Measurements from ENCODE around the gene LMF2.
"Not testable (repeated sequence)": the region's sequence is repeated elsewhere in the genome, so short reads cannot be mapped to it uniquely, and the experiment has no call there.

Gene LMF2

DNA sequence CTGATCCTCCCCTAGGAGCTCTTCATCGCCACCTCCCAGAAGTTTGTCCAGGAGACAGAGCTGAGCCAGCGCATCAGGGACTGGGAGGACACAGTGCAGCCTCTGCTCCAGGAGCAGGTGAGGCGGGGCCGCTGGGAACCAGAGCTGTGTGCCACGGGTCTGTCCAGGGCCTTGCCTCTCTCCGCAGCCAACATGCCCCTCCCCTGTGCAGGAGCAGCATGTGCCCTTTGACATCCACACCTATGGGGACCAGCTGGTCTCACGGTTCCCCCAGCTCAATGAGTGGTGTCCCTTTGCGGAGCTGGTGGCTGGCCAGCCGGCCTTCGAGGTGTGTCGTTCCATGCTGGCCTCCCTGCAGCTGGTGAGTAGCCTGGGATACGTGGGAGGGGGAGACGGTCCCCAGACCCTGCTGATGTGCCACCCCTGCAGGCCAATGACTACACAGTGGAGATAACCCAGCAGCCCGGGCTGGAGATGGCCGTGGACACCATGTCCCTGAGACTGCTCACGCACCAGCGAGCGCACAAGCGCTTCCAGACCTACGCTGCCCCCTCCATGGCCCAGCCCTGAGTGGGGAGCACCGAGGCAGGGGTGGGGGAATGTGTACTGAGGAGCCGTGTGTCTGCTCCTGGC lies 15.4 kb upstream of the LMF2 start:
- no peak for DNase-seq

DNA sequence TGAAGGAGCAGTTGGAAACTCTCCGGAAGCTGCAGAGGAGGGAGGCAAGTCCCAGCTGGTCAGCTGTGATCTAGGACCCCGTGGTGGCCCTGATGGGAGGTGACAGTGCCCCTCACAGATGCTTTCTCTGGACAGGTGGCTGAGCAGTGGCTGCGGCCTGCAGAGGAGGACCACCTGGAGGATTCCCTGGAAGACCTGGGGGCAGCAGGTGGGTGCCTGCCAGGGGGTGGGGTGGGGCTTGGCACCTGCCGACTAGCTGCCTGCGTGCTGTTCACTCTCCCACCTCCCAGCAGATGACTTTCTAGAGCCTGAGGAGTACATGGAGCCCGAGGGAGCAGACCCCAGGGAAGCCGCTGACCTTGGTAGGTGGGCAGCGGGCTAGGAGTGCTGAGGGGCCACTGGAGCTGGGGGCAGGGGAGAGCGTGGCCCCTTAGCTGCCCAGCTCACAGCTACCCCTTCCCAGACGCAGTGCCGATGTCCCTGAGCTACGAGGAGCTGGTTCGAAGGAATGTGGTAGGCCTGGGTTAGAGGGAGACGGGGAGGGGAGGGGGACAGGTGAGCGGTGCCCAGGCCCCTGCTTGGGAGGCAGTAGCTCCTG lies 14.8 kb upstream of the LMF2 start:
- DNase-seq: no peak

DNA sequence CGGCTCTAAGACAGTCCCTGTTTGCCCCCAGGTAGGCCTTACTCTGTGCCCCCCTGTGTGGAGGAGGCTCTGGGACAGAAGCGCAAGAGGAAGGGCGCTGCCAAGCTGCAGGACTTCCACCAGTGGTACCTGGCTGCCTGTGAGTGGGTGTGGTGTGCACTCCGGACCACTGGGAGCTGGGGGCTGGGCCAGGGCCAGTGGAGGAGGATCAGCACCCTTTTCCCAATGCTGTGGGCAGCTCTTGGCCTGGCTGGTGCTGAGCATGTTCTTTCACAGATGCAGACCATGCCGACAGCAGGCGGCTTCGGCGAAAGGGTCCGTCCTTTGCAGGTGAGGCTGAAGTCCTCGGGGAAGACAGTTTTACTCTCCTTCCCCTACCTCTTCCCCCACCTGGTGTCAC lies 14.2 kb upstream of the LMF2 start:
- DNase-seq: no peak

DNA sequence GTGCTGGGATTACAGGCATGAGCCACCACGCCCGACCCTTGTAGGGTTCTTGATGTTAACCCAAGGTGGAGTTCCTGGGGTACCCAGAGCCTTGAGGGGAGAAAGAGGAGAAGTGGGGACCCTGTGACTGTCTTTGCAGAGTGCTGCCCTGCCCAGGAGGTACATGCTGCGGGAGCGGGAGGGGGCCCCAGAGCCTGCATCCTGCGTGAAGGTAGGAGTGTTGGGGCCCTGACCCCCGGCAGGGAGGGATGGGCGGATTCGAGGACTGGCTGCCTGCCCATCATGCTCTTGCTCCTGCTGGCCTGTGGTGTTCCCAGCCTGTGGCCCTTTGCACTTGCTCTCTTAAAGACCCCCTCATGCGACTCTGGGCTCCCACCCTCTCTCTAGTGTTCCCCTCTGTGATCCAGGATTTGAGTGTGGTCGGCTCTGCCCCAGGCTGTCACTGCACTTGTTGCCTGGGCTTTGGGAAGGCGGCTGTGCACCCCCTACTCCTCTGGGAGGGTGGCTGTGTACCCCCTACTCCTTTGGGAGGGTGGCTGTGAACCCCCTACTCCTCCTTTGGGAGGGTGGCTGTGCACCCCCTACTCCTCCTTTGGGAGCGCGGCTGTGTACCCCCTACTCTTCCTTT lies 13.4 kb upstream of the LMF2 start:
- DNase-seq: no peak

DNA sequence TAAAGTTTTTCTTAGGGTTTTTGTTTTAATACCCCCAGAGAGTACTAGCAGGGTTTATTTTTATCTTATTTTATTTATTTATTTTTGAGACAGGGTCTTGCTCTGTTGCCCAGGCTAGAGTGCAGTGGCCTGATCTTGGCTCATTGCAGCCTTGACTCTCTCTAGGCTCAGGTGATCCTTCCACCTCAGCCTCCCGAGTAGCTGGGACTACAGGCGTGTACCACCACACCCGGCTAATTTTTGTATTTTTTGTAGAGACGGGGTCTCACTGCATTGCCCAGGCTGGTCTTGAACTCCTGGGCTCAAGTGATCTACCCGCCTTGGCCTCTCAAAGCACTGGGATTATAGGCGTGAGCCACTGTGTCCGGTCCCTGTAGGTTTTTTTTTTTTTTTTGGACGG lies 12.7 kb upstream of the LMF2 start:
- not testable (repeated sequence) for DNase-seq

DNA sequence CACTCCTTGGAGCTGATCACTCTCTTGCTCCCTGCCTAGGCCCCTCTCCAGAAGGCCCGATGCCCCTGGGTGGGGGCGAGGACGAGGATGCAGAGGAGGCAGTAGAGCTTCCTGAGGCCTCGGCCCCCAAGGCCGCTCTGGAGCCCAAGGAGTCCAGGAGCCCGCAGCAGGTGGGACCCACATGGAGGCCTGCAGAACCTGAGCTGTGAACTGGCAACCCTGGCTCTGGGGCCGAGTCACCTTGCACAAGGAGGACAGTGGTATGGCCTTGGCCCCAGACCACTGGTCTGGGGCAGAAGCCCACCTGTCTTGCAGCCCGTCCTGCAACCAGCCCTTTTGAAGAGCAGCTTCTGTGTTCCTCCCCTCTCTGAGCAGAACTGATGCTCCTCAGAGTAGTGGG lies 11.6 kb upstream of the LMF2 start:
- no peak for DNase-seq

DNA sequence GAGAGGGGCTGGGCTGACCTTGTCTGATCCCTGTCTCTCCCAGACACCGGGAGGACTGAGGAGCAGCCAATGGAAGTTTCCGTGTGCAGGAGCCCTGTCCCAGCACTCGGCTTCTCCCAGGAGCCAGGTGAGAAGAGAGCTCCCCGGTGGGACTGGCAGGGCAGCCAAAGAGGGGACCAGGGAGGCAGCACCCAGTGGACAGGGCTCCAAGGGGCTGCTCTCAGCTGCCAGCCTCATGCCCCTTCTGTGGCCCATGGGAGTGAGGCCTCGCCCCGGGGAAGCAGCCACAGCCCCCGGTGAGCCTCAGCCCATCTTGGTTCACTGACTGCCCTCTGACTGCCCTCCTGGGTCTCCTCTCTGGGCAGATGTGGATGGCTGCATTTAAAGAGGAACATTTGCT lies 11.1 kb upstream of the LMF2 start:
- DNase-seq: no peak

DNA sequence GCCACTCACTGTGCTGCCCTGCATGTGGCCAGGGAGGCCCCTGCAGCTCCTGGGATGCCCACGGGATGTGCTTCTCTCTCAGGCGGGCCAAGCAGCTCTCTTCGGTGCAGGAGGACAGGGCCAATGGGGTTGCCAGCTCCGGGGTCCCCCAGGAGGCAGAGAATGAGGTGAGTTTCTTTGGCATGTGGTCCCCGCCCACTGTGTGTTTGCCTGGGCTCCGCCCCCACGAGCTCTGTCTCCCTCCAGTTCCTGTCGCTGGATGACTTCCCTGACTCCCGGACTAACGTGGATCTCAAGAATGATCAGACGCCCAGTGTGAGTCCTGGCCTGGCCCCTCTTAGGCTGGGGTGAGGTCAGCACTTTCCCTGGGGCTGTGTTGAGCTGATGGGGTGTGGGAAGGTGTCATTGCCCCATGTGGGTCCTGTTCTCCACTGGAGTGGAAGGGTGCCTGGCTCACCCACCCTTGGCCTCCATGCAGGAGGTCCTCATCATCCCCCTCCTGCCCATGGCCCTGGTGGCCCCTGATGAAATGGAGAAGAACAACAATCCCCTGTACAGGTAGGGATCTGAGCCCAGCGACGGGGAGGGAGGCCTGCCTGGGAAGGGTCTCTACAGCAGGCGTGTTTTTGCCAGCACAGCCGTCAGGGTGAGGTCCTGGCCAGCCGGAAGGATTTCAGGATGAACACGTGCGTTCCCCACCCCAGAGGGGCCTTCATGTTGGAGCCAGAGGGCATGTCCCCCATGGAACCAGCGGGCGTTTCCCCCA lies 10.2 kb upstream of the LMF2 start:
- no peak for DNase-seq

DNA sequence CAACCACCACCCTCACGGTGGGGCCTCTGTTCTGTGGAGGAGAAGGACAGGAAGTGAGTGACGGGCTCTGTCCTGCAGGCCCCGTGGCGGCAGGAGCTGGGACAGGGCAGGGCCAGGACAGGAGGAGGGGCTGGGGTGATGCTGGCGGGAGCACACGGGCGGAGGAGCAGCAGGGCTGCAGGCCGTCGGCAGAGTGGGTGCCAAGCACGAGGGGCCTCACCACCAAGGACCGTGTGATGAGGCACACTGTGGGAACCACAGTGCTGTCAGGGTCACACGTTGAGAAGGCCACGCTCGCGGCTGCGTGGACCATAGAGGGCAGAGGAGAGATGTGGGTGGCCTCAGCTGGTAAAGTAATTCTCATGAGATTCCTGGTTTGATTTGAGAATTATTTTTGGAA lies 9.4 kb upstream of the LMF2 start:
- DNase-seq: no peak

DNA sequence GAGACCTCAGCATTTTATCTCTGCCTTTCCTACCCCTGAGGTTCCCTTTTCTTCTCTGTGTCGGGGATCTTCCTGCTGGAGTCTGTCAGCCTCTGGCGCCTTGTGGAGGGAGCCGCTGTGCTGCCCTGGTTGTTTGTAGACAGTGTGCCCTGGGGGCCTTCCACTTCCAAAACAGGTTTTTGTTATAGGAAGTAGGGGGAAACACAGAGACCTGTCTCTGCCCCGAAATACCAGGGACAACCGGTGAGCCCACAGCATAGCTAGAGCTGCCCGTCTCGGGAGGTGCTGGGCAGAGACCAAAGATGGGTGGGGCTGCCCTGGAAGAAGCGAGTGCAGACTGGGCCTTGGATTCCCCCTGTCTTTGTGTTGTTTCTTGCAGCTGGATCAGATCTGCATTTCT lies 8.6 kb upstream of the LMF2 start:
- DNase-seq: no peak

DNA sequence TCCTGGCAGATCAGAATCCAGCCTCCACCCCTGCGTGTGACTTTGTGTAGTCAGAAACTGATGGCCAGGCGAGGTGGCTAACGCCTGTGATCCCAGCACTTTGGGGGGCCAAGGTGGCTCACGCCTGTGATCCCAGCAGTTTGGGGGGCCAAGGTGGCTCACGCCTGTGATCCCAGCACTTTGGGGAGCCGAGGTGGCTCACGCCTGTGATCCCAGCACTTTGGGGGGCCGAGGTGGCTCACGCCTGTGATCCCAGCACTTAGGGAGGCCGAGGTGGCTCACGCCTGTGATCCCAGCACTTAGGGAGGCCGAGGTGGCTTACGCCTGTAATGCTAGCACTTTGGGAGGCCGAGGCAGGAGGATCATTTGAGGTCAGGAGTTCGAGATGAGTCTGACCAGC lies 5.7 kb upstream of the LMF2 start:
- DNase-seq: no peak

DNA sequence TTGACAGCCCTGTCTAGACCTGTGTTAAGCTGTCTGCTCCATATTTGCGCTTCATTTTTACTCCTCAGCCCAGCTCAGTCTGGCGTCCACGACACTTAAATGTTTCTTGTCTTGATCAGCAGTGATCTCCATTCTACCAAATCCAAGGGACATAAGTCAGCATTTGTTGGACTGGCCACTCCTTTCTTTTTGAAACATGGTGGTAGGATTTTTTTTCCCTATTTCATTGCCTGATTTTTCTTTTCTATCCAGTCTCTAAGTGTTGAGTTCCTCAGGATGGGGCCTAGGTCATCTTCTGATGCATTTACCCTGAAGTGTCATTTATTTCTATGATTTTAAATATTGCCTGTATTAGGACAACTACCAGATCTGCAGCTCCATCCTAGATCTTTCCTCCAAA lies 1.4 kb upstream of the LMF2 start:
- DNase-seq: no peak

DNA sequence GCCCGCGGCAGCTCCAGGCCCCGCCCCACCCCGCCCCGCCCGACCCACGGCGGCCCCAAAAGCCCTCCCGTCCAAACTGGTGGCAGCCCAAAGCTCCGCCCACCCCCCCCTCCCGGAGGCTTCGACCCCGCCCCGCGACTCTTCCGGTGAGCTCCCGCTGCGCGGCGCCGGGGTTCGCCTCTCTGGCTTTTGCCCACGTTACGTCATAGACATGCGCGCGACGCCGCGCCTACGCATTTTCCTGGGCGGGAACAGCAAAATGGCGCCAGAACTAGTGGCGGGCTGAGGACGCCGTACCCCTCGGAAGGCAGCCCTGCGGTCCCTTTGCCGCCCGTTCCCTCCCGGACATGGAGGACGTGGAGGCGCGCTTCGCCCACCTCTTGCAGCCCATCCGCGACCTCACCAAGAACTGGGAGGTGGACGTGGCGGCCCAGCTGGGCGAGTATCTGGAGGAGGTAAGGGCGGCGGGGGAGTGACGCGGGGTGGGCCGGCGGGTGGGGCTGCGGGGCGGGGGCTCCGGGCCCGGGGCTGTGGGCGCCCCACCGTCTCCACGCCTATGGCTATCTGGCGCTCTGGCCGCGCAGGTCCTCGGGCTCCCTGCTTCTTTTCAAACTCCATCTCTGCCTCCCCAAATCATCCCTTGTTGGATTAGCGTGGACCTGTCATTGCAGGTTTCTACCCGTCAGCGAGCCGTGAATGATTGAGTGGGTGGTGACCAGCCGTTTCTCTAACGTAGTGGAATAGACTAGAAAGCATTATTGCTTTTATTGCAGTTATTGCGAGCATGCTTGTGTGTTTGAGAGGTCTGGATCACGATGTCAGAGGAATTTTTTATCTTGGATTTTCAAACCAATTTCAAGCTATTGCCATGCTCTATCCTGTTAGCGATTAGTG lies 736 bp upstream of the LMF2 start, which contains the start of gene NCAPH2:
Gene NCAPH2 (plus strand): TSS at position 234 of the 894 bp plus-strand sequence. CDS start 114 bp downstream, at position 348.
- DNase-seq: peak; percentile 93

DNA sequence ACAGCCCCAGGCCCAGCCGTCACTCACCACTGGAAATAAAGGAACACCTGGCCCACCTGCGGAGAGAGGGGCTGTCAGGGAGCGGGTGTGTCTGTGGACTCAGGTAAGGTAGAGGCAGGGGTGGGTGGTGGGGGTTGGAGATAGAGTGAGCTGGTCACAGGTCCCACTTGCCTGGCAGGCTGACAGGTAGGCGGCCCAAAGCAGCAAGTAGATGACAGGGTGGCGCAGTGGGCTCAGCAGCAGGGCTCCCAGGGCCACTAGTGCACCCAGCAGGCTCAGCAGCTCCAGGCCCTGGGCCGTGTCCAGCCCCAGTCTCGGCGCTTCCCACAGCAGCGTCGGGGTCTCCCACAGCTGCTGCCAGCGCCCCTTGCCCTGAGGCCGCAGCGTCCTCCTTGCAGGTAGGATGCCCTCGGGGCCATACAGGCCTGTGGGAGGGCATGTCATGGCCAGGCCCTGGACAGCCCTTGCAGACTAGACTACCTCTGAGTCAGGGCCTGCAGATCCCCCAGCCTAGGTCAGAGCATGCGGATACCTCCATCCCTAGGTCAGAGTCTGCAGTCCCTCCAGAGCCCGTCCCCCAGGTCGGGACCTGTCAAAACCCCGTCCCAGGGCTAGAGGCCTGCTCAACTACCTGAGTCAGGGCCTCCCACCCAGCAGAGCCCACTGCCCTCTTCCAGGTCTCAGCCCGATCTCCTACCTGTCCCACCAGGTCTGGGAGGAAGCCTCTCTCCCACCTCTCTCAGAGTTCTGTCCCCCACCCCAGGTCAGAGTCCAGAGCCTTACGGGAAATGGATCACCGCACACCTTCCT lies 686 bp downstream of the LMF2 start:
- no peak for DNase-seq

DNA sequence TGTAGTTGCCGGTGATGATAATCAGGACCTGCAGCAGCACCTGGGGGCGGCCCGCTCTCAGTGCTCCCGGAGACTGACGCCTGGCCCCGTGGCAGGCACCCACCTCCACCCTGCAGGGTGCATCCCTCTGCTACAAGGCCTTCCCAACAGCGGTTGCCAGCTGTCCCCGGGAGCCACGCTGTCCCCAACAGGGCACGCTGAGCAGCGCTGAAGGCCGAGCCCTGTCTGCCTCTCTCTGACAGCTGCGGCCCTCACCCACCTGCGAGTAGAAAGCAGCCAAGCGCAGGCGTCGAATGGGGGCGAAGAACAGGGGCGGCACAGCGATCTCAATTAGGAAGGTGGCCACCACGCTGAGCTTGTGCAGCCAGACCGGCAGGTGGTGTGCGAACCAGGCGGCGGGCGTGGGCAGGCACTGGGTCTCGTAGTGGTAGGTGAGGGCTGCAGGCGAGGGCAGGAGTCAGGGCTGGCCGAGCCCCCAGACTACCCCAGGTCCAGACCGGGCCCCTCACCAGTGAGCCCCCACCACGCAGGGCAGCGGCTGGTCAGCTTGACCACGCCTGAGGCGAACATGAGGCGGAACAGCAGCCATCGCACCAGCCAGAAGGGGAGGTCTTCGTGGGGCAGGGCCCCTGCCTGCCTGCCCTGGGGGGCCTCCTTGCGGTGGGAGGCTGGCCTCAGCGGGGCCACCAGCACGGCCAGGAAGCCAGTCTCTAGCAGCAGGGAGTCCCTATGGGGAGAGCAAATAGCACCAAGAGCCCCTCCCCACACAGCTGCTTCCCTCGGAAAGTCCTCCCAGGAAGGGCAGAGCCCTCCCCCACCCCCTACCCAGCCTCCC lies 1.5 kb downstream of the LMF2 start:
- DNase-seq: no peak

DNA sequence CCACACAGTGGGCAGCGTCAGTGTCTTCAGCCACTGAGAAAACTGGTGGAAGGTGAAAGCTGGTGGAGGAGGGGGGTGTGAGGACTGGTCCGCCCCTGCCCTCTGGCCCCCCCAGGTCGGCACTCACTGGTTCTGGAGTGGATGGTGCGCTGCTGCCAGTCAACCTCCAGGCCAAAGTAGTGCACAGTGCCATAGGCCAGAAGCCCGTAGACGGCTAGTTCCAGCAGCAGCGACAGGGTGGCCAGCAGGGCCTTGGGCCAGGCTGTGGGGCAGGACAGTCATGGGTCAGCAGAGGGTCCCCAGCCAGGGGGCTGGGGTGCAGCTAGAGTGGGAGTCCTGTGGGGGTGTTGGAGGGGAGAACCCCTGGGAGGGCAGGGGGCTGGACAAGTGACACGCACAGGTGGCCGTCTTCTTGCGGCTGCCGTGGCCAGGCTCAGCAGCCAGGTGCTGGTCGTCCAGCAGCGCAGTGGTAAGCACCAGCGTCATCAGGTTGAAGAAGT lies 2.2 kb downstream of the LMF2 start:
- no peak for DNase-seq

DNA sequence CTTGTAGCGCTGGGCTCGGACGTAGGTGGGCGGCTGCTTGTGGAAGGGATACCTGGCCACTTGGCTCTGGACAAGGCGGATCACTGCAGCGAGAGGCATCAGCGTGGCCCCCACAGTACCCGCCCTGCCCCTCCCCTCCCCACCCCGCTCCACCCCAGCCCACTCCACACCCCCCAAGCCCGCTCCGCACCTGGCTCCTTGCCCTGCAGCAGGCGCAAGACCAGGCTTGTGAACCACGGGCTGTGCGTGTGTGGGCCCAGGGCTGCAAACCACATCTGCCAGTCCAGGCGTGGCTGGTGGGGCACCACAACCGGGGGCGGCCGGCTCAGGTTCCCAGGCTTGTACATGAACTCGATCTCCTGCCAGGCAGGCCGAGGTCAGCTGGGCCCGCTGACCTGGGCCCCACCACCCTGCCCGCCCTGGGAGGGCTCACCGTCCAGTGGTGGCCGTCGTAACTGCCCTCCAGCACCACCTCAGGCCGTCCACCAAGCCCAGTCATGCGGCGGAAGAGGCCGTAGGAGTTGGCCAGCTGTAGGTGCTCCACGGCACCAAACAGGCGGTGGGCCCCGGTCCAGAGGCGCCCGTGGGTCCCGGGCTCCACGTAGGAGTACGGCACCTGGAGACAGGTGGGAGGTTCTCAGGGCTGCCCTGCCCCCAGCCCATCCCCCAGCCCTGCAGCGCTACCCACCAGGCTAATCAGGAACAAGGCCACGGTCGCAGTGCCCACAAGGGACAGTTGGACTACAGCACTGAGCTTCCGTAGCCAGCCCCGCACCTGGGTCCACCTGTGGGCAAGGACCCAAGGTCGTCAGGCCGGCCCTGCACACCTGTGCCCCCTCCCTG lies 2.9 kb downstream of the LMF2 start:
- DNase-seq: no peak

DNA sequence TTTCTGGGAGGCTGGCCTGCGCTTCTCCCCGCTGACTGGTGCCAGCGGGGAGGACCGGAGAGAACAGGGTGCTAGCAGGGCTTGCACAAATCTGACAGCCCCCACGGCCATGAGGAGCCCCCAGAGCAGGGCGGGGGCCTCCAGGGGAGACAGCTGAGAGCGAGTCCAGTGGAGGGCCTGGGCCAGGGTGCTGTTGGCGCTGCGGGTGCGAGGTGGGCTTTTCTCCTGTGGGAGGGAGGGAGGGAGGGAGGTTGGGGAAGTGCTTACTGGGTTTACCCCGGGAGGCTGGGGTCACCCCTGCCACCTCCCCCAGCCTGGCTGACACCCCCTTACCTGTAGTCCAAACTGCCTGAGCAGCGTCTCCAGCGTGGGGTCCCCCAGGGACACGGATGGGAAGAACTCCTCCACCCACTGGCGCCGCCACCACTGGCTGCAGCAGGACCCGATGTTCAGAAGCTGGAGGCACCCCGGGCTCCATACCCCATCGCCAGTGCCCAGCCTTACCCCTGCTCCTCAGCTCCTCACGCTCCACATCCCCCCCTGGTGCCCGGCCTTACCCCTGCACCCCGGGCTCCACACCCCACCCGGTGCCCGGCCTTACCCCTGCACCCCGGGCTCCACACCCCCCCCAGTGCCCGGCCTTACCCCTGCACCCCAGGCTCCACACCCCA lies 3.9 kb downstream of the LMF2 start:
- DNase-seq: no peak
